ENCODE data around the gene RNASEH2C. TPM values are rescaled to one million over a fixed set of nuclear protein-coding genes. Genes with fewer than 3 reads are reported as not detected.
"Not testable (repeated sequence)": the region's sequence is repeated elsewhere in the genome, so short reads cannot be mapped to it uniquely, and the experiment has no call there.

Gene RNASEH2C
- 10 to 100 TPM; 46.8 to 53.6 (median 51.3) TPM for polyA plus RNA-seq (ENCODE audit: insufficient read length in 3 of 3)
- long read RNA-seq, donor 1, transcript RNASEH2C-201 (4 exons, 2,794 nt) = major isoform, 47 of 53 reads
- long read RNA-seq, donor 1, partial matches to known transcripts = 0 of 53 reads
- long read RNA-seq, donor 1, other reads (novel, unspliced or antisense) = 0 of 53 reads
- long read RNA-seq, donor 2, transcript RNASEH2C-203 (3 exons, 2,798 nt) = minor isoform, 10 of 55 reads
- long read RNA-seq, donor 2, transcript RNASEH2C-201 (4 exons, 2,794 nt) = major isoform, 43 of 55 reads
- long read RNA-seq, donor 2, partial matches to known transcripts = 0 of 55 reads
- long read RNA-seq, donor 2, other reads (novel, unspliced or antisense) = 0 of 55 reads
- long read RNA-seq, donor 3, transcript RNASEH2C-201 (4 exons, 2,794 nt) = major isoform, 60 of 68 reads
- long read RNA-seq, donor 3, transcript RNASEH2C-203 (3 exons, 2,798 nt) = minor isoform, 7 of 68 reads
- long read RNA-seq, donor 3, partial matches to known transcripts = 0 of 68 reads
- long read RNA-seq, donor 3, other reads (novel, unspliced or antisense) = 0 of 68 reads
- long read RNA-seq, donor 4, transcript RNASEH2C-203 (3 exons, 2,798 nt) = minor isoform, 7 of 138 reads
- long read RNA-seq, donor 4, transcript RNASEH2C-201 (4 exons, 2,794 nt) = major isoform, 82 of 138 reads
- long read RNA-seq, donor 4, partial matches to known transcripts = 36 of 138 reads
- long read RNA-seq, donor 4, other reads (novel, unspliced or antisense) = 6 of 138 reads
- long read RNA-seq, donor 5, transcript RNASEH2C-203 (3 exons, 2,798 nt) = minor isoform, 9 of 44 reads
- long read RNA-seq, donor 5, transcript RNASEH2C-201 (4 exons, 2,794 nt) = major isoform, 31 of 44 reads
- long read RNA-seq, donor 5, partial matches to known transcripts = 0 of 44 reads
- long read RNA-seq, donor 5, other reads (novel, unspliced or antisense) = 0 of 44 reads
- long read RNA-seq, donor 6, transcript RNASEH2C-203 (3 exons, 2,798 nt) = minor isoform, 8 of 43 reads
- long read RNA-seq, donor 6, transcript RNASEH2C-201 (4 exons, 2,794 nt) = major isoform, 32 of 43 reads
- long read RNA-seq, donor 6, partial matches to known transcripts = 0 of 43 reads
- long read RNA-seq, donor 6, other reads (novel, unspliced or antisense) = 0 of 43 reads
- long read RNA-seq, donor 7, transcript RNASEH2C-201 (4 exons, 2,794 nt) = major isoform, 67 of 86 reads
- long read RNA-seq, donor 7, transcript RNASEH2C-203 (3 exons, 2,798 nt) = minor isoform, 11 of 86 reads
- long read RNA-seq, donor 7, partial matches to known transcripts = 0 of 86 reads
- long read RNA-seq, donor 7, other reads (novel, unspliced or antisense) = 0 of 86 reads
- long read RNA-seq, donor 8, transcript RNASEH2C-201 (4 exons, 2,794 nt) = major isoform, 20 of 23 reads
- long read RNA-seq, donor 8, partial matches to known transcripts = 0 of 23 reads
- long read RNA-seq, donor 8, other reads (novel, unspliced or antisense) = 0 of 23 reads
- long read RNA-seq, donor 9, transcript RNASEH2C-203 (3 exons, 2,798 nt) = minor isoform, 11 of 156 reads
- long read RNA-seq, donor 9, transcript RNASEH2C-201 (4 exons, 2,794 nt) = major isoform, 65 of 156 reads
- long read RNA-seq, donor 9, partial matches to known transcripts = 76 of 156 reads
- long read RNA-seq, donor 9, other reads (novel, unspliced or antisense) = 0 of 156 reads
- long read RNA-seq, donor 10, transcript RNASEH2C-201 (4 exons, 2,794 nt) = major isoform, 56 of 95 reads
- long read RNA-seq, donor 10, partial matches to known transcripts = 31 of 95 reads
- long read RNA-seq, donor 10, other reads (novel, unspliced or antisense) = 0 of 95 reads
- long read RNA-seq, donor 11, transcript RNASEH2C-203 (3 exons, 2,798 nt) = minor isoform, 7 of 65 reads
- long read RNA-seq, donor 11, transcript RNASEH2C-201 (4 exons, 2,794 nt) = major isoform, 39 of 65 reads
- long read RNA-seq, donor 11, partial matches to known transcripts = 14 of 65 reads
- long read RNA-seq, donor 11, other reads (novel, unspliced or antisense) = 0 of 65 reads
- long read RNA-seq, donor 12, transcript RNASEH2C-201 (4 exons, 2,794 nt) = major isoform, 72 of 86 reads
- long read RNA-seq, donor 12, transcript RNASEH2C-203 (3 exons, 2,798 nt) = minor isoform, 9 of 86 reads
- long read RNA-seq, donor 12, partial matches to known transcripts = 0 of 86 reads
- long read RNA-seq, donor 12, other reads (novel, unspliced or antisense) = 0 of 86 reads
- long read RNA-seq, donor 13, transcript RNASEH2C-201 (4 exons, 2,794 nt) = major isoform, 31 of 57 reads
- long read RNA-seq, donor 13, partial matches to known transcripts = 22 of 57 reads
- long read RNA-seq, donor 13, other reads (novel, unspliced or antisense) = 0 of 57 reads
- long read RNA-seq, donor 14 = 0 reads
- long read RNA-seq, donor 15, transcript RNASEH2C-201 (4 exons, 2,794 nt) = major isoform, 61 of 74 reads
- long read RNA-seq, donor 15, transcript RNASEH2C-209 (2 exons, 2,643 nt) = minor isoform, 6 of 74 reads
- long read RNA-seq, donor 15, partial matches to known transcripts = 0 of 74 reads
- long read RNA-seq, donor 15, other reads (novel, unspliced or antisense) = 0 of 74 reads
- long read RNA-seq, donor 16, transcript RNASEH2C-201 (4 exons, 2,794 nt) = major isoform, 62 of 98 reads
- long read RNA-seq, donor 16, transcript RNASEH2C-203 (3 exons, 2,798 nt) = minor isoform, 5 of 98 reads
- long read RNA-seq, donor 16, partial matches to known transcripts = 29 of 98 reads
- long read RNA-seq, donor 16, other reads (novel, unspliced or antisense) = 0 of 98 reads

DNA sequence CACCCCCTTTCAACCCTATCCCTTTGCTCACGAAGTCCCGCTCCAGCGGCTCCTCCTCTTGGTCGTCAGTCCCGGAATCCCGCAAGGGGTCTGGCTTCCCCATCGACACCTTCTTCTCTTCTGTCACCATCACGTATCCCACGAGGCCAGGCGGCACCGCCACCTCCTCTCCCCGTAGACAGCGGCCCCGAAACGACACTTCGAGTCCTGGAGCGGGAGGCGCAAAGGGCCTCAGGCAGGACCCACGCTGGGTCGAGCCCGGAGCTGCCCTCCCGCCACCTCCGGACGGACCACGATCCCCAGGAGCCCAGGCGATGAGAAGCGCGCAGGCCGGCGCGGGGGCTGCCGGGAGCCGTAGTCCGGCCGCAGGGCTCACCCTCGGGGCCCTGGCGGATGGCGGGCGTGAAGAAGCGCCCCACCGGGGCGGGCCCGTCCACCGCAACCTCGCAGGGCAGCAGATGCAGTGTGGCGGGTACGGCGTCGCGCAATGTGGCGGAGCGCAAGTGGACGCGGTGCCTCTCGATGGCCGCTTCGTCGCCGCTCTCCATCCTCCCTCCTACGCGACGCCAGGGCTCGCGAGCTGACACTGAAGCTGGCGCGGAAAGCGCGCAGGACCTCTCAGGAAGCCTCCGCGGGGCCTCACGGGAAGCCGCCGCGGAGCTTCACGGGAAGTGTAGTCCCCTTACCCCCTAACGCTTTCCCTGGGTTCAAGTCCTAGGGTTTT, at the start of gene RNASEH2C:
RNASEH2C (minus strand) TSS at position 588 of the 724 bp plus-strand sequence; CDS start at position 548, 40 bp downstream.
- peak; percentile 87 for DNase-seq

DNA sequence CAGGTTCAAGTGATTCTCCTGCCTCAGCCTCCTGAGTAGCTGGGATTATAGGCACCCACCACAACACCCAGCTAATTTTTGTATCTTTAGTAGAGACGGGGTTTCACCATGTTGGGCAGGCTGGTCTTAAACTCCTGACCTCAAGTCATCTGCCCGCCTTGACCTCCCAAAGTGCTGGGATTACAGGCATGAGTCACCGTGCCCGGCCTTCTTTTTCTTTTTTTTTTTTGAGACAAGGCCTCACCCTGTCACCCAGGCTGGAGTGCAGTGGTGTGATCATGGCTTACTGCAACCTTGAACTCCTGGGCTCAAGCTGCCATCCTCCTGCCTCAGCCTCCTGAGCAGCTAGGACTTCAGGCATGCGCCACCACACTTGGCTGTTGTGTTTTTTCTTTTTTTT, 47.2 kb upstream of the RNASEH2C start:
- DNase-seq = not testable (repeated sequence)

DNA sequence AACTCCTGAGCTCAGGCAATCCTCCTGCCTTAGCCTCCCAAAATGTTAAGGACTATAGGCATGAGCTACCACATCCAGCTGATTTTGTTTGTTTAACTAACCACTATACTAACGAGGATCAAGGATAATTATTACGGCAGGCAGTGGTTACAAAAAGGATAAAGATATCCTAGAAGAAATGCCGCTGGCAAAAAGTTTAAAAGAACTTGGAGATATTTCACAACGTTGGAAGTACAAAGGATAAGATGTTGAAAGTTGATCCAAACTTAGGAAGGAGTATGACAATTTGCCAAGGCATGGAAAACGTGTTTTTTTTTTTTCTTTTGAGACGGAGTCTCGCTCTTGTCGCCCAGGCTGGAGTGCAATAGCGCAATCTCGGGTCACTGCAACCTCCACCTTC, 46.8 kb upstream of the RNASEH2C start:
- DNase-seq = no peak

DNA sequence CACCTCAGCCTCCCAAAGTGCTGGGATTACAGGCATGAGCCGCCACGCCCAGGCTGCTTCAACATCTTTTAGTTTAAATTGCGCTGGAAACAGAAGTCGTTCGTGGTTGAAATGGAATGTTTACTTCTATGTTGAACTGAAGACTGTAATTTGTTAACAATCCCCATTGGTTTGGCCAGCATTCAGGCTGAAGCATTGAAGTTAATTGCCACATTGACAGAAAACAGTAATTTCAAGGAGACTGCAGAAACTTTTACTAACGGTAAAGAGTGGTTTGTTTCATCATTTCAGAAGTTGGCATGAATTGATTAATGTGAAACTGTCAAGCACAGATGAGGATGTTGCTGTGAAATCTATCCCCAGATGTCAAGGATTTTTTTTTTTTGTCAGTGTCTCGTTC, 45.9 kb upstream of the RNASEH2C start:
- DNase-seq = no peak

DNA sequence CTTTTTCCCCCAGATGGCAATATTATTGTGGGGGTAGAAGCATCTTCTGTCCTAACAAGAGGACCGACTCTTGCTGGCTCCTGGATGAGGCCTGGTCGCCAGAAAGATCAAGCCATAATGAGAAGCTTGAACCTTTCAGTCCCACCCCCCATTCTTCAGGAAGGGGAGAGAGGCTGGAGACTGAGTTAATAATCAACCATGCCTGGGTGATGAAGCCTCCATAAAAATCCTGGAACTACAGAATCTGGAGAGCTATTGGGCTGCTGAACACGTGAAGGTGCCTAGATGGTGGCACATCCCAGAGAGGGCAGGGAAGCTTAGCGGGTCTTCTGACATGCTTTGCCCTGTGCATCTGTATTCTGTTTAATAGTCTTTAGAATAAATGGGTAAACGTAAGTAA, 43.8 kb upstream of the RNASEH2C start:
- DNase-seq = peak; percentile 58

DNA sequence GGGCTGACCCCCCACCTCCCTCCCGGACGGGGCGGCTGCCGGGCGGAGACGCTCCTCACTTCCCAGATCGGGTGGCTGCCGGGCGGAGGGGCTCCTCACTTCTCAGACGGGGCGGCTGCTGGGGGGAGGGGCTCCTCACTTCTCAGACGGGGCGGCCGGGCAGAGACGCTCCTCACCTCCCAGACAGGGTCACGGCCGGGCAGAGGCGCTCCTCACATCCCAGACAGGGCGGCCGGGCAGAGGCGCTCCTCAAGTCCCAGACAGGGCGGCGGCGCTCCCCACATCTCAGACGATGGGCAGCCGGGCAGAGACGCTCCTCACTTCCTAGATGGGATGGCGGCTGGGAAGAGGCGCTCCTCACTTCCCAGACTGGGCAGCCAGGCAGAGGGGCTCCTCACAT, 42.2 kb upstream of the RNASEH2C start:
- not testable (repeated sequence) for DNase-seq

DNA sequence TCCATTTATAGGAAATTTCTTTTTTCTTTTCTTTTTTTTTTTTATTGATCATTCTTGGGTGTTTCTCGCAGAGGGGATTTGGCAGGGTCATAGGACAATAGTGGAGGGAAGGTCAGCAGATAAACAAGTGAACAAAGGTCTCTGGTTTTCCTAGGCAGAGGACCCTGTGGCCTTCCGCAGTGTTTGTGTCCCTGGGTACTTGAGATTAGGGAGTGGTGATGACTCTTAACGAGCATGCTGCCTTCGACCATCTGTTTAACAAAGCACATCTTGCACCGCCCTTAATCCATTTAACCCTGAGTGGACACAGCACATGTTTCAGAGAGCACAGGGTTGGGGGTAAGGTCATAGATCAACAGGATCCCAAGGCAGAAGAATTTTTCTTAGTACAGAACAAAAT, 41.6 kb upstream of the RNASEH2C start:
- DNase-seq = not testable (repeated sequence)

DNA sequence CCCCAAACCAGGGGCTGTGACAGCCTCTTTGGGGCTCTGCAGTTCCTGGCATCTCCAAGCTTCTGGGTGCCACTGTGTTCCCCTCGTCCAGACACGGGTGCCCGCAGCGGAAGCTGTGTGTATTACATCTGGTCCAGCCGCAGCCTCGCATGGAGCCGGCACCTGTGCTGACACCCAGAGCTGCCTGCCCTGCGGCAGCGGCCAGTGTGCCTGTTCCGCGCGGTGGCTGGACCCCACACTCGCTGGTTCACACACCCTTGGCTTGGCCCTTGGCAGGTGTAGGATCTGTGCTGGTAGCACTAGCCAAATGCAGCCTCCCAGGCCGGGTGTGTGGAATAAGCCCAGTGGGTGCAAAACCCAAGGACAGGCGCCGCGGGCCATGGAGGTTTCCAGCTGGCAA, 24.5 kb upstream of the RNASEH2C start:
- no peak for DNase-seq

DNA sequence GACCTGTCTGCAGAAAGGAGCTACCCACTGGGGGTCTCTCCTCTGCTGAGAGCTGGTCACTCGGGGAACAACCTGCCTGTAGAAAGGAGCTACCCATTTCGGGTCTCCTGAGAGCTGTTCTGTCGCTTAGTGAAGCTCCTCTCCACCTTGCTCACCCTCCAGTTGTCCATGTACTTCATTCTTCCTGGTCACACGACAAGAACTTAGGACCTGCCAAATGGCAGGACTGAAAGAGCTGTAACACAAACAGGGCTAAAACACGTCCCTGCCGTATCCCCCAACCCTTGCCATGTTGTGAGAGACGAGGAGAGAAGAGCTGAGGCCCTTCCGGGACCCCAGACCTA, 24.1 kb upstream of the RNASEH2C start:
- no peak for DNase-seq

DNA sequence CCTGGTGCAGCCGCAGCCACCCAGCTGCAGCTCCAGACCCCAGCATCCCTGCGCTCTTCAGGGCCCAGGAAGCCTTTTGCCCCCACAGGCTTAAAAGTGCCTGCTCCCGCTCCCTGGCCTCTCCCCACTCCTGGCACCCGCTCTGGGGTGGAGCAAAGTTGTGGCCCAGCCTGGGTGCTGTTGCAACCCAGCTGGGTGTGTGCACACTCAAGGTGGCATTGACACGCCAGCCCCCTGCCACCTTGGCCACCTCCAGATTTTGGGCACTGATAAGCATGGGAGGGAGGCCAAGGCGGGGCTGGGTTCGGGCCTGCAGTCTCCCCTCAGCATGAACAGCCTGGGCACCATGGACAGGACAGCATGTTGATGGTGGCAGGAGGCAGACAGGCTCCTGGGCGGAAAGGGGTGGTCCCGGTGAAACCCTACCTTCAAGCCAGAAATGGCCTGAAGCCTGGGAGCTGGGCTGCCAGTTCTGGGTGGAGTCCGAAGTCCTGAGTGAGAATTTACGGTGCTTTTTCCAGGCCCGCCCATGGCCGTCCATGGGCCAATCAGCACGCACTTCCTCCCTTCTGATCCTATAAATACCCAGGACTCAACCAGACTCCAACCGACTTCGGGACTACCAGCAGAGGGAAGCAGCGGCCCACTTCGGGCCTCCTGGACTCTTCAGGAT, 23.6 kb upstream of the RNASEH2C start:
- peak; percentile 3 for DNase-seq

DNA sequence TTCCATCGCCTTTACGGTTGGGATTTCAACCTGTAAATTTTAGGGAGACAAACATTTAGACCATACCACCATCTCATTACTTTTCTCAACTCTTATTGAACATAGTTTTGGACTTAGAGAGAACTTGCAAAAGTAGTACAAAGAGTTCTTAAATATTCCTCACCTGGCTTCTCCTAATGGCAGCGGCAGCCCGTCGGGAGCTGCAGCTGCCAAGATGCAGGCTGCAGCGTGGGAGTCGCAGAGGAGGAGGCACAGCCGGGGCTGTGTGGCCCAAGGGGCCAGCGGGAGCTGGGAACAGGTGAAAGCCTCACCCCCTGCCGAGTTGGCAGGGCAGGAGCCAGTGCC, 23.1 kb upstream of the RNASEH2C start:
- no peak for DNase-seq

DNA sequence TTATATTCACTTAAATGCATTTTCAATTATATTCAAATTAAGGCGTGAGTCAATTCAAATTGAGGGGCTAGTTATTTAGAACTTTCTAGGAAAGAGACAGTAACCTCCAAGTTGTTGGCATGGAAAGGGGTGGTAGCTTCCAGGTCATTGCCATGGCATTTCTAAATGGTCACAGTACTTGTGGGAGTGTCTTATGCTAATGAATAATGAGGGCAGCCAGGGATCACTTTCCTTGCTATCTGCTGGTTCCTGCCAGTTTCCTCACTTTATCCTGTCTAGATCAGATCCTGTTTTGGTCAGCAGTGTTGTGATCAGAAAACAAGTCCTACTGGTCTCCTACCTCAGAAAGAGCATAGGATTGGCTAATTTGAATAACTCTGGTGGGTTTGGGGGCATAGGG, 21.8 kb upstream of the RNASEH2C start:
- DNase-seq = no peak

DNA sequence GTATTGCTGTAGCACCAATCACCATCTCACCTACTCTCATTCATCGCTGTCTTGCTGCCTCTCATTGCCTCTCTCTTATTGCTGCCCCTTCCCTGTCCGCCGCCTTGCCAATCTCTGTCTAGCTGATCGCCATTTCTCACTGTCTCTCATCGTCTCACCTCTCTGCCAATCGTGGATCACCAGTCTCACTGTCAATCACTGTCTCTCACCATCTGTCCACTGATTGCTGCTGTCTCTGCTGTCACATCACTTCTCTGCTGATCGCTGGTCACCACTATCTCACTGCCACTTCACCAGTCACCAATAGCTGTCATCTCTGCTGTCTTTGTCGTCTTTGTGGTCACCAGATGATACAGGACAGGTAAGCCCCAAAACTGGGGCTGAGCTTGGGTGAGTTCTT, 20.6 kb upstream of the RNASEH2C start:
- no peak for DNase-seq

DNA sequence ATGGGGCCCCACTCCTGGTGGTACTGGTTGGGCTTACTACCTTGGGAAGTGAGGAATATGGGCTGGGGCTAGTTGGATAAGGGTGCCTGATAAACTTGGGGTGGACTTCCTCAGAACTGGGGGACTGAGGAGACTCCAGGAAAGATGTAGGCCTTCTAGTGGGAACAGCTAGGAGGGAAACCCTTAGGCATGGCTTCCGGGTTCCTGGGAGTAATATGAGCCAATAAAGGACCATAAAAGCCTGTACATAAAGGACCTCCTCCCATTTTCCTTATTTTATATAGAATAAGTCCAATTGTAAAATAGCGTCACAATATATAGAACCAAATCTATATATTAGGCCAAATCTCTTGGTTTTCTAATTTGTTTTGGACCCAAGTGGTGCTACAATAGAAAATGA, 18.4 kb upstream of the RNASEH2C start:
- DNase-seq = no peak

DNA sequence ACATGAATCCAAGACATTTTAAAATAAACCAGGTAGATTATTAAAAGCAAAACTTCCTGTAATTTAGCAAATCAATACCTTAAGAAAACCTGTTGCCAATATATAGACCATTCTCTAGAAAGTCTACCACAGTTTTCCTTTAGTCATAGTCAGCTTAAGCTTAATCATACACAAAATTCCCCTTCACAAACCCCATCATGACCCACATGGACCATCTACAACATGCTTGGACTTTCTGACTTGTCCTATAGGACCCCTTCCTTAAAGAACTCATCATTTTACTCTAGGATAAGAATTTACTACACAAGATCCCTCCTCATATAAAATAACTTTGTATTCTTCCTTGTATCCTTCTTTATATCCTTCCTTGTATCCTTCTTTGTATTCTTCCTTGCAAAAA, 16.2 kb upstream of the RNASEH2C start:
- no peak for DNase-seq

DNA sequence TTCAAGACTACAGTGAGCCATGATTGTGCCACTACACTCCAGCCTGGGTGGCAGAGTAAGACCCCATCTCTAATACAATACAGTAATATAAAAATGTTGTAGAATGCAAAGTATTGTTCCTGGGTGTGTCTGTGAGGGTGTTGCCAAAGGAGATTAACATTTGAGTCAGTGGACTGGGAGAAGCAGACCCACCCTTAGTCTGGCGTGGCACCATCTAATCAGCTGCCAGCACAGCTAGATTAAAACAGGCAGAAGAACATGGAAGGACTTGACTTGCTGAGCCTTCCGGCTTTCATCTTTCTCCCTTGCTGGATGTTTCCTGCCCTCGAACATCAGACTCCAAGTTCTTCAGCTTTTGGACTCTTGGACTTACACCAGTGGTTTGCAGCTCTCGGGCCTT, 14.5 kb upstream of the RNASEH2C start:
- not testable (repeated sequence) for DNase-seq

DNA sequence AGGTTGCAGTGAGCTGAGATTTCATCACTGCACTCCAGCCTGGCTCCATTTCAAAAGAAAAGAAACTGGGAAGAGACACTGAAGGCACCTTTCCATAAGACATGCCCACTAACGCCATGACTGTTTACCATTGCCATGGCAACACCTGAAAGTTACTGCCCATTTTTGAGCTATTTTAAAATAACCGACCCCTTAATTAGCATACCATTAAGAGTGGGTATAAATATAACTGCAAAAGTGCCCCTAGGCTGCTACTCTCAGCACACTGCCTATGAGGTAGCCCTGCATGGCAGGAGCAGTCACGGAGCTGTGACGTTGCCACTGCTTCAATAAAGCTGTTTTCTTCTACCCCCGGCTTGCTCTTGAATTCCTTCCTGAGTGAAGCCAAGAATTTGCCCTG, 9.9 kb upstream of the RNASEH2C start:
- no peak for DNase-seq

DNA sequence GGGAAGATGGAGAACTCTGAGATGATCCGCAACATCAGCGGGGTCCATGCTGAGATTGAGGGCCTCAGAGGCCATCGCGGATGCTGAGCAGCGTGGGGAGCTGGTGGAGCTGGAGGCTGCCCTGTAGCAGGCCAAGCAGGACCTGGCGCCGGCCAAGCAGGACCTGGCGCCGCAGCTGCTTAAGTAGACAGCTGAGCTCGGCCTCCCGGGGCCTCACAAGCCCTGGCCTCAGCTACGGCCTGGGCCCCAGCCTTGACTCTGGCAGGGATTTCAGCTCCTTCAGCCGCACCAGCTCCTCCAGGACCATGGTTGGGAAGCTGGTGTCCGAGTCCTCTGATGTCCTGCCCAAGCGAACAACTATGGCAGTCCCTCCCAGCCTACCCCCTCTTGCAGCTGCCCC, 7.3 kb upstream of the RNASEH2C start:
- no peak for DNase-seq
